ENCODE data around the gene CCR6.

- no peak for TF ChIP-seq CTCF (IDR thresholded peaks at IDR 0.05)
- no peak for TF ChIP-seq REST (IDR thresholded peaks at IDR 0.05; ENCODE audit: insufficient read depth in 1 of 2, low read depth in 2 of 2, low read length in 1 of 2)
- no peak for TF ChIP-seq POLR2AphosphoS5 (IDR thresholded peaks at IDR 0.05; ENCODE audit: low read depth, low read length)
- no peak for TF ChIP-seq TCF7L2 (IDR thresholded peaks at IDR 0.05; ENCODE audit: low read depth, low read length)
- TF ChIP-seq SIN3A (IDR thresholded peaks at IDR 0.05; ENCODE audit: borderline replicate concordance, insufficient read depth, low read depth, low read length), result no peak
Observed at GRCh38 chr6:167116838-167117228, 6.1 kb upstream of the CCR6 start.
